Stimulated activated CD8-positive, alpha-beta memory T cell treated with anti-CD3 and anti-CD28 coated beads, Interleukin-2, amount 100 ng/mL, for 48 hours (primary cell): ENCODE results near the gene PILRB.

Experiments
- DNase-seq, 2 donors: peaks; one replicate each; pipeline ENCODE4 v3.0.0-alpha.2; 2020; ENCODE audit warnings: low read depth in 2 of 2

Gene PILRB

DNA sequence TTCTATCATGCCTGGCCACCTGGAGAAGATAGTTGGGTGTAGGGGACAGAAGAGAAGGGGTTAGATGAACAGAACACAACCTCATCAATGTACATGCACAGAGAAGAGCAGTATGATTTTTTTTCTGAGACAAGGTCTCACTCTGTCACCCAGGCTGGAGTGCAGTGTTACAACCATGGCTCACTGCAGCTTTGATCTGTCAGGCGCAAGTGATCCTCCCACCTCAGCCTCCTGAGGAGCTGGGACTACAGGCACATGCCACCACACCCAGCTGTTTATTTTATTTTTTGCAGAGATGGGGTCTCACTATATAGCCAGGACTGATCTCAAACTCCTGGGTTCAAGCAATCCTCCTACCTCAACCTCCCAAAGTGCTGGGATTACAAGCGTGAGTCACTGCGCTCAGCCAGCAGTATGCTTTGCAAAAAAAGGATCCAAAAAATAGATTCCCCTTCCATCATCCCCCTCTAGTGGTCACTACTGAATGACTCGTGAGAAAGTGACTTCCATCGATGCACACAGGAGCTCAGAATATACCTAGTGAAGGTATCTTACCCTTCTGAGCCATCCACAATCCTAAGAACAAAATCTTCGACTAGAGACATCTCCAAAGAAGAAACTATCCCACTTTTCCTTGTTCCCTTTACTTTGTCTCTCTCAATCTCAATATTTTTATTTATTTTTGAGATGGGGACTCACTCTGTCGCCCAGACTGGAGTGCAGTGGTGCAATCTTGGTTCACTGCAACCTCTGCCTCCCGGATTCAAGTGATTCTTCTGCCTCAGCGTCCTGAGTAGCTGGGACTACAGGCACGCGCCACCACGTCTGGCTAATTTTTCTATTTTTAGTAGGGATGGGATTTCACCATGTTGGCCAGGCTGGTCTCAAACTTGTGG, 49.6 kb downstream of the PILRB start:
- DNase-seq: no peak

DNA sequence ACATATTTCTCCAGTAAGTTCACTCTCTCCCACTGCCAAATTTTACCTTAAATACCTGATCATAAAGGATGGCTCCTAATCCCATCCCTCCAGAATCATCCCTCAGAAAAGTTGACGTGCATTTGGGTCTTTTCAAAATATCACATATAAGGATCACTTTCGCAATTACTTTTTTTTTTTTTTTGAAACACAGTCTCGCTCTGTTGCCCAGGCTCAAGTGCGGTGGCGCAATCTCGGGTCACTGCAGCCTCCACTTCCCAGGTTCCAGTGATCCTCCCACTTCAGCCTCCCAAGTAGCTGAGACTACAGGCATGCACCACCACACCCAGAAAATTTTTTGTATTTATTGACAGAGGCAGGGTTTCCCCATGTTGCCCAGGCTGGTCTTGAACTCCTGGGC, 53.2 kb downstream of the PILRB start:
- DNase-seq: no peak

DNA sequence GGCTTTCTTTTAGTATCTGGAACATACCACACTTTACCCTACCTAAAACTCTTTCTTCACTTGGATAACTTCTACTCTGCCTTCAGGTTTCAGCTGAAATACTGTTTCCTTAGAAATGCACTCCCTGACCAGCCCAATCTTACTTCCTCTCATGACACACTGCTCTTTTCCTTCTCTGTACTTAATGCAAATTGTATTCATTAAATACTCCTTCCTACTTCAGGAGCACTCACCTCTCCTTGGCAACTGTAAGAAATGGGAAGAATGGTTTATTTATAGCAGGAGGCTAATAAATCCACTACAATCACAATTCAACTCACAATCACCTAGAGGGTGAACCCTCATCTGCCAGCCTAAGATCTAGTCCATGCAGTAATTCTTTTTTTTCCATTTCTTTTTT, 55.4 kb downstream of the PILRB start:
- DNase-seq: no peak

DNA sequence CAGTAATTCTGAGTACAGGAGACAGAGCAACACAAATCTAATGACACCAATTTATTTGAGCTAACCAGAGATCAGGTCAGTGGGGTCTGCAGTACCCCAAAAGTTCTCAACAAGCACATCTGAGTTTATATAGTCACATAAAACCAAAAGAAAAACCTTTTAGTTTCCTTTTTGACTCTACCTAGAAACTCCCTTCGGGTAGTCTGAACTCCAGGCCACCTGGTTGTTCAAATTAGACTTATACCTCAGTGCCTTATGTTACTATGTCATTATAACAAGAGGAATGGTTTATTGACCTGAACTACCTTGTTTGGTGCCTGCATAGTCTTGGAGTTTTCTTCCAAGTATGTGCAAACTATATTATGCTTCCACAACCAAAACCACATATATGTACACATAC, 56.0 kb downstream of the PILRB start:
- no peak for DNase-seq

DNA sequence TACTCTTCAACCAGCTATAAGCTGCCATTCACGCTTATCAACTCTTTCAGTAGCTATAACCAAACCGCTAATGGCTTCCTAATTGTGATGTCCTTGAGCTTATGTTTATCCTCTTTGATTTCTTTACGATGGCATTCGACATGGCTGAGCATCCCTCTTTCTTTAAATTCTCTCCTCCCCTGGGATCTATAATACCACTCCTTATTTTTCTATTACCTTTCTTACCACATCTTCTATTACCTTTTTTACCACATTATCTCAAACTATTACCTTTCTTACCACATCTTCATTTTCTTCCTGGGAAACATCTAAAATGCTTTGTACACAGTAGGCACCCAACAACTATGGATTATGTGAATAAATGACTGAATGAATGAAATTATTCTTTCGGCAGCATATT, 57.5 kb downstream of the PILRB start:
- no peak for DNase-seq
